Hepatocyte (in vitro differentiated cells): ENCODE measurements around the gene ALK. TPM values are rescaled to one million over a fixed set of nuclear protein-coding genes. Genes with fewer than 3 reads are reported as not detected.

Experiments
- DNase-seq: peaks from one replicate; pipeline ENCODE4 v3.0.0-alpha.2; 2016; ENCODE audit warnings: low spot score
- H2AFZ ChIP-seq: fragments of 200-600 bp; sonication (generic); 2 replicates; pipeline ENCODE4 v1.6.0; 2016; ENCODE audit warnings: antibody characterized with exemption, mild to moderate bottlenecking
- H3K27ac ChIP-seq: fragments of 200-600 bp; sonication (generic); 2 replicates; pipeline ENCODE4 v1.5.1; 2016; ENCODE audit warnings: mild to moderate bottlenecking
- H3K27me3 ChIP-seq: fragments of 200-600 bp; sonication (generic); 2 replicates; pipeline ENCODE4 v1.6.1; 2016
- H3K36me3 ChIP-seq: fragments of 200-600 bp; sonication (generic); replicated peaks from 2 replicates; pipeline ENCODE4 v1.5.1; 2016; ENCODE audit warnings: low read depth; ENCODE audit not compliant: insufficient read depth
- H3K4me1 ChIP-seq: fragments of 200-600 bp; sonication (generic); 2 replicates; pipeline ENCODE4 v1.5.1; 2016; ENCODE audit warnings: mild to moderate bottlenecking, moderate library complexity; ENCODE audit not compliant: insufficient read depth
- H3K4me2 ChIP-seq: fragments of 200-600 bp; sonication (generic); 2 replicates; pipeline ENCODE4 v1.6.0; 2016
- H3K4me3 ChIP-seq: fragments of 200-600 bp; sonication (generic); 2 replicates; pipeline ENCODE4 v1.5.1; 2016; ENCODE audit warnings: mild to moderate bottlenecking
- H3K79me2 ChIP-seq: fragments of 200-600 bp; sonication (generic); 2 replicates; pipeline ENCODE4 v1.6.0; 2017; ENCODE audit warnings: mild to moderate bottlenecking
- H3K9me2 ChIP-seq: fragments of 200-600 bp; sonication (generic); replicated peaks from 2 replicates; pipeline ENCODE4 v1.6.0; 2017; ENCODE audit warnings: mild to moderate bottlenecking; ENCODE audit not compliant: insufficient read depth
- H3K9me3 ChIP-seq: fragments of 200-600 bp; sonication (generic); 2 replicates; pipeline ENCODE4 v1.5.1; 2016; ENCODE audit warnings: low read depth, mild to moderate bottlenecking
- H4K20me1 ChIP-seq: fragments of 200-600 bp; sonication (generic); 2 replicates; pipeline ENCODE4 v1.6.0; 2016; ENCODE audit warnings: mild to moderate bottlenecking; ENCODE audit not compliant: insufficient read depth, poor library complexity, severe bottlenecking
- CTCF ChIP-seq: fragments of 200-600 bp; sonication (generic); IDR thresholded peaks from 2 replicates; pipeline ENCODE4 v1.5.1; 2016; ENCODE audit warnings: antibody characterized with exemption, mild to moderate bottlenecking; ENCODE audit not compliant: poor library complexity
- EZH2 ChIP-seq: fragments of 200-600 bp; sonication (generic); IDR thresholded peaks from 2 replicates; pipeline ENCODE4 v1.6.1; 2016; ENCODE audit warnings: antibody characterized with exemption, mild to moderate bottlenecking, borderline replicate concordance
- EZH2phosphoT487 ChIP-seq: fragments of 200-600 bp; sonication (generic); IDR thresholded peaks from one replicate; pipeline ENCODE4 v1.6.1; 2018; ENCODE audit warnings: antibody characterized with exemption, mild to moderate bottlenecking, low read depth, moderate library complexity; ENCODE audit not compliant: unreplicated experiment, severe bottlenecking
- WGBS: methylation state at CpG from one replicate; pipeline ENCODE4 v1.1.6; 2016; ENCODE audit warnings: low lambda C conversion rate; ENCODE audit errors: missing lambda C conversion rate; 5-methylcytosine and 5-hydroxymethylcytosine counted together
- polyA plus RNA-seq: library from polyadenylated mRNA; unstranded; fragments of >200 nt; fragmentation: Nextera tagmentation; extraction: Ambion mirVana; gene quantifications from 2 replicates; pipeline ENCODE4 v1.2.1, GENCODE V29; 2016
- total RNA-seq: library from RNA; depleted of rRNA; stranded (reverse); fragments of >200 nt; gene quantifications from 2 replicates; pipeline ENCODE4 v1.2.3, GENCODE V29; 2014

The ALK gene
- total and polyA plus RNA-seq, 2 experiments from 2014 or later = 0.16 to 0.27 TPM

DNA sequence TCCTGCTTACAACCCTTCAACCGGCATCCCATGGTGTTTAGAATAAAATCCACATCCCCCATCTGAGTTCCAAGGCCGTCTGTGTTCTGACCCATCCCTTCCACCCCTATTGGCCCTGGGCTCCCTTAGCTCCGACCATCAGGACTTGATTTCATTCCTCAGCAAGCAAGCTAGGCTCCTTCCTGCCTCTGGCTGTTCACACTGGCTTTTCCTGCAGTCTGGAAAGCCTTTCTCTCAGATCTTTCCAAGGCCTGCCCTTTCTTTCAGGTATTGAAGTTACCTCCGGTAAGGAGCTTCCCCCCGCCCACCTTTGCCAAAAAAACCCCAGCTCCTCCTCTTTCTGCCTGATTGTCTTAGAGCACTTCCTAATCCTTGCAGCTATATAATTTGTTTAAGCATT lies 719.4 kb downstream of the ALK start:
- H3K27ac ChIP-seq = no peak overlapping the region
- H3K4me2 ChIP-seq = no peak overlapping the region
- H3K4me1 ChIP-seq = no peaks in the 10 kb centered on the region
- no peaks in the 10 kb centered on the region for H3K36me3 ChIP-seq
- H3K27me3 ChIP-seq = no peaks in the 10 kb centered on the region
- no peak overlapping the region for H3K4me3 ChIP-seq
- 32% methylated on average over 5 of the region's 5 CpGs for WGBS
- no peaks in the 10 kb centered on the region for H4K20me1 ChIP-seq
- no peak for DNase-seq
- H3K9me2 ChIP-seq = no peaks in the 10 kb centered on the region
- TF ChIP-seq CTCF = no peak
- TF ChIP-seq EZH2 = no peak
- TF ChIP-seq EZH2phosphoT487 = no peak
- H3K79me2 ChIP-seq = no peaks in the 10 kb centered on the region
- no peak overlapping the region for H2AFZ ChIP-seq
- no peaks in the 10 kb centered on the region for H3K9me3 ChIP-seq

- no peaks in the 10 kb centered on the region for H3K79me2 ChIP-seq
- no peaks in the 10 kb centered on the region for H3K27me3 ChIP-seq
- H3K4me2 ChIP-seq = no peak overlapping the region
- 36% methylated on average over 14 of the region's 14 CpGs for whole genome bisulfite sequencing
- H3K4me1 ChIP-seq = no peaks in the 10 kb centered on the region
- no peaks in the 10 kb centered on the region for H3K9me2 ChIP-seq
- H2AFZ ChIP-seq = no peak overlapping the region
- H3K4me3 ChIP-seq = no peak overlapping the region
- no peaks in the 10 kb centered on the region for H3K9me3 ChIP-seq
- no peak for TF ChIP-seq EZH2phosphoT487
- TF ChIP-seq CTCF = peak; percentile 77
- TF ChIP-seq EZH2 = no peak
- no peaks in the 10 kb centered on the region for H3K36me3 ChIP-seq
- peak; percentile 84 for DNase-seq
- H3K27ac ChIP-seq = no peak overlapping the region
- H4K20me1 ChIP-seq = no peaks in the 10 kb centered on the region
Measured at GRCh38 chr2:29196792-29197788, 724.3 kb downstream of the ALK start.

GRCh38 chr2:29195796-29196195 lies 725.6 kb downstream of the ALK start:
- Histone ChIP-seq H3K9me2 (no peaks in the 10 kb centered on the region), H3K4me1 (no peaks in the 10 kb centered on the region), H3K27ac (no peak overlapping the region), H4K20me1 (no peaks in the 10 kb centered on the region), H3K27me3 (no peaks in the 10 kb centered on the region), H3K4me3 (no peak overlapping the region), H3K79me2 (no peaks in the 10 kb centered on the region), H3K36me3 (no peaks in the 10 kb centered on the region), H3K9me3 (no peaks in the 10 kb centered on the region), H3K4me2 (no peak overlapping the region), H2AFZ (no peak overlapping the region)
- DNase-seq = no peak
- WGBS = 93% methylated on average over 8 of the region's 8 CpGs
- TF ChIP-seq CTCF (no peak), EZH2 (no peak), EZH2phosphoT487 (no peak)
